Osteocyte (in vitro differentiated cells): ENCODE results near the gene CELA2B. TPM values are rescaled to one million over a fixed set of nuclear protein-coding genes. Genes with fewer than 3 reads are reported as not detected.

ENCODE experiments used
- DNase-seq: peaks from one replicate; pipeline ENCODE4 v3.0.0; 2021; ENCODE audit warnings: mixed read lengths; ENCODE audit not compliant: unreplicated experiment; ENCODE audit errors: extremely low spot score
- H3K27ac Mint-ChIP-seq: one replicate; pipeline ENCODE4 v1.8.0; 2021; ENCODE audit warnings: mild to moderate bottlenecking, mixed read lengths; ENCODE audit not compliant: unreplicated experiment
- H3K27me3 Mint-ChIP-seq: one replicate; pipeline ENCODE4 v1.8.0; 2021; ENCODE audit warnings: mixed read lengths; ENCODE audit not compliant: unreplicated experiment
- H3K36me3 Mint-ChIP-seq: one replicate; pipeline ENCODE4 v1.8.0; 2021; ENCODE audit warnings: mixed read lengths; ENCODE audit not compliant: unreplicated experiment
- H3K4me1 Mint-ChIP-seq: one replicate; pipeline ENCODE4 v1.8.0; 2021; ENCODE audit warnings: mixed read lengths; ENCODE audit not compliant: unreplicated experiment
- H3K4me3 Mint-ChIP-seq: one replicate; pipeline ENCODE4 v1.8.0; 2021; ENCODE audit warnings: mild to moderate bottlenecking, moderate library complexity, mixed read lengths; ENCODE audit not compliant: unreplicated experiment
- H3K9me3 Mint-ChIP-seq: one replicate; pipeline ENCODE4 v1.8.0; 2021; ENCODE audit warnings: mixed read lengths; ENCODE audit not compliant: unreplicated experiment
- total RNA-seq: library from RNA; stranded (reverse); gene quantifications from 2 replicates; pipeline ENCODE4 v1.2.1, GENCODE V29; 2021
- TF ChIP-seq, protein P1 (sequence below): fragments of 200-600 bp; sonication (generic); IDR thresholded peaks from 2 replicates; pipeline ENCODE4 v1.5.0; 2021; ENCODE audit warnings: antibody characterized with exemption, mild to moderate bottlenecking, moderate library complexity

Gene CELA2B
- total RNA-seq, 1 donor from 2014 or later: not detected

GRCh38 chr1:15492596-15492995, 16.7 kb downstream of the CELA2B start:
- TF ChIP-seq, protein P1, sequence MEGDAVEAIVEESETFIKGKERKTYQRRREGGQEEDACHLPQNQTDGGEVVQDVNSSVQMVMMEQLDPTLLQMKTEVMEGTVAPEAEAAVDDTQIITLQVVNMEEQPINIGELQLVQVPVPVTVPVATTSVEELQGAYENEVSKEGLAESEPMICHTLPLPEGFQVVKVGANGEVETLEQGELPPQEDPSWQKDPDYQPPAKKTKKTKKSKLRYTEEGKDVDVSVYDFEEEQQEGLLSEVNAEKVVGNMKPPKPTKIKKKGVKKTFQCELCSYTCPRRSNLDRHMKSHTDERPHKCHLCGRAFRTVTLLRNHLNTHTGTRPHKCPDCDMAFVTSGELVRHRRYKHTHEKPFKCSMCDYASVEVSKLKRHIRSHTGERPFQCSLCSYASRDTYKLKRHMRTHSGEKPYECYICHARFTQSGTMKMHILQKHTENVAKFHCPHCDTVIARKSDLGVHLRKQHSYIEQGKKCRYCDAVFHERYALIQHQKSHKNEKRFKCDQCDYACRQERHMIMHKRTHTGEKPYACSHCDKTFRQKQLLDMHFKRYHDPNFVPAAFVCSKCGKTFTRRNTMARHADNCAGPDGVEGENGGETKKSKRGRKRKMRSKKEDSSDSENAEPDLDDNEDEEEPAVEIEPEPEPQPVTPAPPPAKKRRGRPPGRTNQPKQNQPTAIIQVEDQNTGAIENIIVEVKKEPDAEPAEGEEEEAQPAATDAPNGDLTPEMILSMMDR: no peak
- no peaks in the 10 kb centered on the region for H3K27me3 Mint-ChIP-seq
- peaks cover 24% of the 10 kb centered on the region for H3K36me3 Mint-ChIP-seq
- no peaks in the 10 kb centered on the region for H3K9me3 Mint-ChIP-seq
- no peak for DNase-seq
- no peak overlapping the region for H3K4me3 Mint-ChIP-seq
- no peaks in the 10 kb centered on the region for H3K4me1 Mint-ChIP-seq
- H3K27ac Mint-ChIP-seq: no peak overlapping the region

DNA sequence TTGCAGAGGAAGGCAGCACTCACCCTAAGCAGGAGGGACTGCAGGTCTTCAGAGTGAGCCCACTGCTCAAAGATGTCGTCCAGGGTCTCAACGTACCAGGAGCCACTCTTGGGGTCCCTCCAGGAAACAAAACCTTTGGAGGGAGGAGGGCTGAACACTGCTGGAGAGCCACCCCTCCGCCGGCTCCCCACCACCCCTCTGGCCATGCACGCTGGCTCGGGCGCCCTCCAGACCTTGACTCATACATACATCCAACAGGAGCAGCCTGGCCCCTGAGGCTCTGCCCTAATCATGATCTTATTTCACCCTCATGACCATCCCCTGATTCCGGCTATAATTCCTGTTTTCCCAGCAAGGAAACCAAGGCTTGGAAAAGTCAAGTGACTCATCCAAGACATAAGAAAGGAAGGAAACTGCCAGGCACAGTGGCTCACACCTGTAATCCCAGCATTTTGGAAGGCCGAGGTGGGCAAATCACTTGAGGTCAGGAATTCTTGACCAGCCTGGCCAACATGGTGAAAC, 18.0 kb downstream of the CELA2B start:
- Mint-ChIP-seq H3K27ac (no peak overlapping the region), H3K9me3 (no peaks in the 10 kb centered on the region), H3K36me3 (peaks cover 26% of the 10 kb centered on the region), H3K4me3 (no peak overlapping the region), H3K27me3 (no peaks in the 10 kb centered on the region), H3K4me1 (no peaks in the 10 kb centered on the region)
- DNase-seq: no peak
- TF ChIP-seq, protein P1: no peak

DNA sequence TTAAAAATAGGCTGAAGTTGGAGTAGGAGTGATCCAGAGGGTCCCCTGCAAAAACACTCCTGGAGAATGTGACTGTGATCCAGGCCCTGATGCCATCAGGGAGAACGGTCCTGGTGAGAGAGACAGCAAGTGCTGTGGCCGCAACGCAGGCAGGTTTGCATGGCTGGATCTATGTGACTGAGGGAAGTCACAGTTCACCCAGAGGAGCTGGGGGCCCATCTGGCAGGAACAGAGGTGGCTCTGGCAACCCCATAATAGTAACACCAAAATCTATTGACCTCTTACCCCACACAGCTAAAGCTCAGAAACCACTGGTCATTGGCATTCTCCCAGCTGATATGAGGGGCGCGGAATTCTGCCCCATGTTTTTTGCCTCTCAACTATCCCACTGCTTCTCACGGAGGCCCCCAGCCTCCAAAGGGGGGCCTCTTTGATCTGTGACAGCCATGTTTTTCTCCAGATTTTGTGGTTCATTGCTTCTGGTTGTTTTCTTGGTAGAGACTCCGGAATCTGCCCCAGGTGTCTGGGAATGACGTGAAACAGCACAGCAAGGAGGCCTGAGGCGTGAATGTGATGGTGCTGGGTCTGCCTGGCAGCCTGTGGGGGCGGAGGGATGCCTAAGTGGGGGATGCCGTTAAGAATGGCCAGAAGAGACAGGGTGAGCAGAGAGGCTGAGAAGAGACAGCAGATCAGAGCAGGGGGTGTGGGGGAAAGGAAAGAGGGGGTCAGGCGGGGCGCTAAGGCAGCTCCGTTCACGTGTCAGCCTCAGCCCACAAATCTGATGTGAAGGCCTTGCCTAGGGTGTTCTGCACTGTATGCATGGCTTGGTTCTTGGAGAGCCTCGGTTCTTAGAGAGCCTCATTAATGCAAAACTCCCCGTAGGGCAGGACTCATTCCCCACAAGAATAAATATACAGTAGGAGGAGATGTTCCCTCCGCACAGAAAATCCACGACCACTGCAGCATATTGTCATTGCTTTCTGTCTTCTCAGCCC, 24.6 kb downstream of the CELA2B start:
- no peak for DNase-seq
- H3K4me3 Mint-ChIP-seq: no peak overlapping the region
- no peaks in the 10 kb centered on the region for H3K27me3 Mint-ChIP-seq
- H3K36me3 Mint-ChIP-seq: peaks cover 14% of the 10 kb centered on the region
- H3K27ac Mint-ChIP-seq: no peak overlapping the region
- no peaks in the 10 kb centered on the region for H3K4me1 Mint-ChIP-seq
- TF ChIP-seq, protein P1: no peak
- no peaks in the 10 kb centered on the region for H3K9me3 Mint-ChIP-seq

- Mint-ChIP-seq H3K27ac (no peak overlapping the region), H3K27me3 (no peaks in the 10 kb centered on the region), H3K9me3 (no peaks in the 10 kb centered on the region), H3K4me1 (no peaks in the 10 kb centered on the region), H3K4me3 (no peak overlapping the region), H3K36me3 (peaks cover 5% of the 10 kb centered on the region)
- no peak for DNase-seq
- TF ChIP-seq, protein P1: peak; percentile 71
Observed at GRCh38 chr1:15501208-15502032, 25.5 kb downstream of the CELA2B start.
